Measurements from ENCODE around the gene ALDH8A1. TPM values are rescaled to one million over a fixed set of nuclear protein-coding genes. Genes with fewer than 3 reads are reported as not detected.

ALDH8A1 gene
- total RNA-seq, 1 donor = not detected

DNA sequence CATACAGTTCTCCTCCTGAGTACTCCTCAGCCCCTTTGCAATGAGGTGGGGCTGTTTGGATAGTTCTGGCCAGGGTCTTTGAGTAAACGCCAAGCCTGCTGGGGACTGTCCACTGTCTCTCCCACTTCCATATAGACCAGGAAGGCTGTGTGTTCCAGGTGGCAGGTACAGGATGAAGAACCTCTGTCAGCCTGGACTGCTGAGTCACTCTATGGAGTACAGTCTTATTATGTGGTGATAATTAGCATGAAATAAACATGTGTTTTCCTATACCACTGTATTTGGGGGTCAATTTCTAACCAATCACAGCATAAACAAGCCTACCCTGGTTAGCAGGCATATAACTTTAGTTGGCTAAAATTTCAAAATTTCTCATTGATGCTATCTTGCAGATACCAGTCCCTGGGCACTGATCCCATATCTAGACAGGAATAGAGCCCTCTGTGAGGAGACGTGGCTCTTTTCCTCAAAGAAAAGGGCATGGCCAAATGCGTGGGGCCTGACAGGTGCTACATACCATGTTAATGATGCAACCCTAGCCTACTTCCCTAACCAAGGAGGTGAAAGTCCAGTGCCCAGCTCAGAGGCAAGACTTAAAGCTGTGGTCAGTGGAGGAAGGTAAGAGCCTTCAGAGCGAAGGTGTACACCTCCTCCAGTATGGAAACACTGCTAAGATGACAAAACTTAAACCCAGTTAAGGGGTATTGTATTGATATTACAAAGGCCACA, 4.5 kb upstream of the ALDH8A1 start:
- TF ChIP-seq, protein P1, sequence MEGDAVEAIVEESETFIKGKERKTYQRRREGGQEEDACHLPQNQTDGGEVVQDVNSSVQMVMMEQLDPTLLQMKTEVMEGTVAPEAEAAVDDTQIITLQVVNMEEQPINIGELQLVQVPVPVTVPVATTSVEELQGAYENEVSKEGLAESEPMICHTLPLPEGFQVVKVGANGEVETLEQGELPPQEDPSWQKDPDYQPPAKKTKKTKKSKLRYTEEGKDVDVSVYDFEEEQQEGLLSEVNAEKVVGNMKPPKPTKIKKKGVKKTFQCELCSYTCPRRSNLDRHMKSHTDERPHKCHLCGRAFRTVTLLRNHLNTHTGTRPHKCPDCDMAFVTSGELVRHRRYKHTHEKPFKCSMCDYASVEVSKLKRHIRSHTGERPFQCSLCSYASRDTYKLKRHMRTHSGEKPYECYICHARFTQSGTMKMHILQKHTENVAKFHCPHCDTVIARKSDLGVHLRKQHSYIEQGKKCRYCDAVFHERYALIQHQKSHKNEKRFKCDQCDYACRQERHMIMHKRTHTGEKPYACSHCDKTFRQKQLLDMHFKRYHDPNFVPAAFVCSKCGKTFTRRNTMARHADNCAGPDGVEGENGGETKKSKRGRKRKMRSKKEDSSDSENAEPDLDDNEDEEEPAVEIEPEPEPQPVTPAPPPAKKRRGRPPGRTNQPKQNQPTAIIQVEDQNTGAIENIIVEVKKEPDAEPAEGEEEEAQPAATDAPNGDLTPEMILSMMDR (IDR thresholded peaks at IDR 0.05; ENCODE audit: insufficient read depth, low read depth, low read length) = no peak
- no peak overlapping the region for H3K4me3 ChIP-seq (ENCODE audit: low read depth, low read length)
- DNase-seq (ENCODE audit: low read depth) = no peak

DNA sequence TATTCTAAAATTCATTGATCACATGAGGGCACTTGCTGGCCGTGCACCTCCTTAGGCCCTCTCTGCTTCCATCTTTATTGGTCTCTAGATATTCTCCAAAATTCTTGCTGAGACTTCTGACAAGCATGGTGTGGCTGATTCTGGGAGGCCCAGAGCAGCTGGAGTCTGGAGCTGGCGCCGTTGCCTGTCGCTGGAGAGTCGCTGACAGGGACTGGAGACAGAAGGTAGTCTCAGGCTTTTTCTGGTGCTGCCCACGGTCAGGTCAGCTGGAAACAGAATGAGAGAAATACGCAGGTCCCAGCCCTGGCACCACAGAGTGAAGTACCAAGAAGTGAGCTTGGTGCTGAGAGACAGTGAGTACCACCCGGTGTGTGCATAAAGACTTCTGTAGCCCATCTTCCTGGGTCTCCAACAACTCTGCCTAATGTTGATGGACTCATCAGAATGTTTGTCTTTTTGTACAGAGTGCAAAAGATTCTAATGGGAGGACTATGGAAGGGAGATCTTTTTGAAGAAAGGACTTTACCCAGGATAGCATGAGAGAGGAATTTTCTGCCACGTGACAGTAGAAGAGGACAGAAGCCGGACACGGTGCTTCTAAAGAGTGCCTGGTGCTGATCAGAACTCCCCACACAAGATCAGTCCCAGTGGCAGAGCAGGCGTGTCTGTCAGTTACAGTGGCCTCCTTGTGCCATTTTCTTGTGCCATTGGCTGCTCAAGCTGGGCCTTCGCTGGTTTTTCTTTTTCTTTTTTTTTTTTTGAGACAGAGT, 1.8 kb upstream of the ALDH8A1 start:
- TF ChIP-seq, protein P1 (IDR thresholded peaks at IDR 0.05; ENCODE audit: insufficient read depth, low read depth, low read length) = no peak
- no peak for DNase-seq (ENCODE audit: low read depth)
- H3K4me3 ChIP-seq (ENCODE audit: low read depth, low read length) = no peak overlapping the region

DNA sequence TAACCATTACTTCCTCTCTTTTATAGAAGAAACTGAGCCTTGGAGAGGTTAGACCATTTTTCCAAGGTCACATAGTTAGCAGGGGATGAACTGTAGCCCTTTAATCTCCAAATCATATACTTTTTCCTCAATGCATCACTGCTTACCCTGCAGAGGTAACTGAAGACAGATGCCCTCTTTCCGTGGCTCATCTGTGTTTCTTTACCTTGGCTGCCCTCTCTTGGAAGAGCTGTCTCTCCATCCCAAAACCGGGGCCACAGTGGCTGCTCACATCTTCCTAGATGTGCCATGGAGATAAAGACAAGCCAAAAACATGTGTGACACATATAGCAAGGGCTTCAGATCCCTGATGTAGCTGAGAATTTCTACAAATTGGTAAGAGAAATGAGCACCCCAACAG, 581 bp upstream of the ALDH8A1 start:
- no peak overlapping the region for H3K4me3 ChIP-seq (ENCODE audit: low read depth, low read length)
- TF ChIP-seq, protein P1 (IDR thresholded peaks at IDR 0.05; ENCODE audit: insufficient read depth, low read depth, low read length) = no peak
- no peak for DNase-seq (ENCODE audit: low read depth)

DNA sequence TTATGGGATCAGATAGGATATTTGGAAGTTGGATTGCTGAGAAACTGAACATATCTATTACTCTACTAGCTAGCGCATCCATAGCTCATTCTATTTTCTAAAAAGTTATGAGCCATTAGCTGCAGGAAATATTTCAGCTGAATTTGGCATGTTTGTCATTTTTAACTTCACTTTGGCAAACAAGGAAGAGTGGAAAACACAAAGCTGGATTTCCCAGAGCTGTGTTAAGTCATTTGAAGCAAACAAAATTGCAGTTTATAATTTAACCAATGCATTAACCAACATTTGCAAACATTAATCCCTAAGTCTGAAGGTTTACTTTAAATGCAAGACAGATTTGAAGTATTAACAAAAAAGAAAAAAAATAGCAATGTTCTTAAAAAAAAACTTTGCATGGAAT, 1.2 kb downstream of the ALDH8A1 start:
- TF ChIP-seq, protein P1 (IDR thresholded peaks at IDR 0.05; ENCODE audit: insufficient read depth, low read depth, low read length) = no peak
- DNase-seq (ENCODE audit: low read depth) = no peak
- H3K4me3 ChIP-seq (ENCODE audit: low read depth, low read length) = no peak overlapping the region

DNA sequence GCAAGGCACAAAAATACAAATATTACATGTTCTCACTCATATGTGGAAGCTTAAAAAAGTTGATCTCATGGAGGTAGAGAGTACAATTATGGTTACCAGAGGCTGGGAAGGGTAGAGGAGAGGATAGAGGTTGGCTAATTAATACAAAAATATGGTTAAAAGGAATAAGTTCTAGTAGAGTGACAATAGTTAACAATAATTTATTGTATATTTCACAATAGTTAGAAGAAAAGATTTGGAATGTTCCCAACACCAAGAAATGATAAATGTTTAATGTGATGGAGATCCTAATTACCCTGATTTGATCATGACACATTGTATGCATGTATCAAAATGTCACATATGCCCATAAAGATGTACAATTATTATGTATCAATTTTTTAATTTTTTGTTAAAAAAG, 1.8 kb downstream of the ALDH8A1 start:
- TF ChIP-seq, protein P1 (IDR thresholded peaks at IDR 0.05; ENCODE audit: insufficient read depth, low read depth, low read length) = no peak
- DNase-seq (ENCODE audit: low read depth) = no peak
- no peak overlapping the region for H3K4me3 ChIP-seq (ENCODE audit: low read depth, low read length)

DNA sequence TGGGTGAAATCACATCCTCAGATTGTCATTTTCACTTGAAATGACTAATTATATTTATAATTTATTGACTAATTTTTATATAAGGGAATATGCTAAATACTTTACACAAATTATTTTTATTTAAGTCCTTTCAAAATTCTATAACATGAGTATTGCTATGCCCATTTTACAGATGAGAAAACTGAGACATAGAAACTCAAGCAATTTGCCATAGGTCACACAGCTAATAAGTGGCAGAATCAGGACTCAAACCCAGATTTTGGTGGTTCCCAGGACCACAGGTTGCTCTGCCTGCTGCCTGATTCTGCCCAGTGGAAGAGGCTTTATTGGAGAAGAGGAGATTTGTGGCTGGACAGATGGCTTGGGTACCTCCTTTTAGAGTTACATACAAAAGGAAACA, 4.9 kb downstream of the ALDH8A1 start:
- TF ChIP-seq, protein P1 (IDR thresholded peaks at IDR 0.05; ENCODE audit: insufficient read depth, low read depth, low read length) = no peak
- no peak overlapping the region for H3K4me3 ChIP-seq (ENCODE audit: low read depth, low read length)
- no peak for DNase-seq (ENCODE audit: low read depth)
